Measurements from ENCODE around the gene HDAC4. TPM values are rescaled to one million over a fixed set of nuclear protein-coding genes. Genes with fewer than 3 reads are reported as not detected.

HDAC4 gene
- polyA plus RNA-seq, 10 donors, result 10.2 to 15.4 (median 11.9) TPM

- DNase-seq, result no peak
Measured at GRCh38 chr2:239128706-239129105, 272.1 kb downstream of the HDAC4 start.

GRCh38 chr2:239127513-239127912 lies 273.3 kb downstream of the HDAC4 start:
- no peak for DNase-seq

GRCh38 chr2:239125726-239126675 lies 274.8 kb downstream of the HDAC4 start:
- no peak for DNase-seq

DNA sequence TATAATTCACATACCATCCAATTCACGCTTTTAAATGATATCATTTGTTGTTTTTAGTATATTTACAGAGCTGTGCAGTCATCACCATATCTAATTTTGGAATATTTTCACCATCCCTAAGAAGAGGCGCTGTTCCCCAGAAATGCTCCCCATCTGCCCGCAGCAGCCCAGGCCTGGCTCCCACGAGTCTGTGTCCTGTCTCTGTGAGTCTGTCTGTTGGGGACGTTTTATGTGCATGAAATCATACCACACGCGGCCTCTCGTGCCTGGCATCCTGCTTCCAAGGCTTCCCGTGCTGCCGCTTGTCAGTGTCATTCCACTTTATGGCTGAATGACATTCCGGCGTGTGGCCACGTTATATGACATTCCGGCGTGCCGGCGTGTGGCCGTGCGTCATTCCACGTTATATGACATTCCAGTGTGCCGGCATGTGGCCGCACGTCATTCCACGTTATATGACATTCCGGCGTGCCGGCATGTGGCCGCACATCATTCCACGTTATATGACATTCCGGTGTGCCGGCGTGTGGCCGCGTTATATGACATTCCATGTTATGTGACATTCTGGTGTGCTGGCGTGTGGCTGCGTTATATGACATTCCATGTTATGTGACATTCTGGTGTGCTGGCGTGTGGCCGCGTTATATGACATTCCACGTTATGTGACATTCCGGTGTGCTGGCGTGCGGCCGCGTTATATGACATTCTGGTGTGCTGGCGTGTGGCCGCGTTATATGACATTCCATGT lies 276.5 kb downstream of the HDAC4 start:
- DNase-seq, result no peak

GRCh38 chr2:239122421-239123110 lies 278.3 kb downstream of the HDAC4 start:
- no peak for DNase-seq

DNA sequence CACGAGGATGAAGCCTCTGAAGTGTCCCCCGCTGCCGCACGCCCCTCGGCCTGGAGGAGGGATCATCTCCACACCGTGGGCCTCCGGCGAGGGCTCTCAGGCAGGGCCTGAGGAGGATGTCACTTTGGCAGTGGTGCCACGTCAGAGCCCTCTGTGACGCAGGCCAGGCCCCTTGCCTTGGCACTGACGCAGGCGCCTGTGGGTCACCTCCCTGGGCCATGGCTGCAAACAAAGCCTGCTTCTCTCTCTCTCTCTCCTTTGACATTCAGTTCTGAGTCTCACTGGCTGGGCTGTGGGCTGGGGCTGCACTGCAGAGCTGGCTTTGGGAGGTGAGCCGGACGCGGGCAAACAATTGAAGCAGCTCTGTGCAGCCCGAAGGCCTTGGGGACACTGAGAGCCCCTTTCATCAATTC lies 279.2 kb downstream of the HDAC4 start:
- no peak for DNase-seq

DNA sequence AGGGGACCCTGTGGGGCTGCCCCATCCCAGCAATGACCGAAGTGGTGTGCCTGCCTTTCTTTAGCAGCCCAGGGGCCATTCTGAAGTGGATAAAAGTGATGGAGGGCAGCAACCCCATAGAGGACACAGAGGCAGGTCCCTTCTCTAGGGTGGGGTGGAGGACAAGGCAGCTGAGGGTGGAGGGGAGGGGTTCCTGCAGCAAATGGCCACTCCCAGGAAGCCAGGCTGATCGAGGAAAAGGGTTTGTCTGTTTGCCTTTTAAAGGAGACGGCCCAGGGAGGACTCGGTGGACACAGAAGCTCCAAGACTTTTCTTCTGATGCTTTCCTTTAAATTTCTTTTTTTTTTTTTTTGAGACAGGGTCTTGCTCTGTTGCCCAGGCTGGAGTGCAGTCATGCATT lies 280.2 kb downstream of the HDAC4 start:
- DNase-seq, result no peak

- DNase-seq, result no peak
Measured at GRCh38 chr2:239119346-239120126, 281.3 kb downstream of the HDAC4 start.

DNA sequence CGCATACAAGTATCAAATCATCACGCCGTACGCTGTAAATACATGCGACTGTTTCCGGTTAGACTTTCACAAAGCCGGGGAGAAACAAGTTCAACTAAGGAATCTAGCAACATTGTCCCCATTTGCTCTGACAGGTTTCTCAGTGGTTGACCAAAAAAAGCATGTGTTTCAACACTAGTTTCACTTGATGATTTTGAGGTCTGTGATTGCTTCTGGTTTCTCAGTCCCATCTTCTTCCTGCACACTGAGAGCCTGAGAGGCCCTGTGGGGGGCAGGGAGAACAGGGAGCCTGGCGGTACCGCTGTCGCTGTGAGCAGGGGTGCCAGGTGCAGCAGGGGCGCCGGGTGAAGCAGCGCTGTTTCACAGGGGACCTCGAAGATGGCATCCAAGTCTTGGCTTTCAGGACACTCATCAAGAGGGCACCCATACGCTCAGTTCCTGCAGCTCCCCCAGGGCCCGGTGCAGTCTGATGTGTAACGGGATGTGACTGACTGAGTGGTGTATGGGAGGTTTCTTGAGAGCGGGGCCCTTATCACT lies 282.1 kb downstream of the HDAC4 start:
- DNase-seq, result no peak

DNA sequence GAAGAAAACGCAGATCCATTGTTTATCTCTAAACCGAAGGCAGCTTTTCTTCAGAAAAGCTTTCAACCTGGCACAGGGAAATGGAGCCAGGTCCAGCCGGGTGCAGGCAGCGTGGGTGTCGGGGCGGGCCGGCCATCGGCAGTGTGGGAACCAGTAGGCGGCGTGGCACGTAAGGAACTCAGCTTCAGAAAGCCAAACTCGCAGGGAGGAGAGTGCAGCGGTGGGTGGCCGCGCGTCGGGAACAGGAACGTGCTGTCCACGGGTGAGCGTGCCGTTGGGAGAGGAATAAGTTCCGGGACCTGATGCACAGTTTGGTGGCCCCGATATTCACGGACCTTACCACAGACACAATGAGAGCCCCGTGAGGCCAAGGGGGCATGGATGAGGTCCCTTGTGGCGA lies 282.6 kb downstream of the HDAC4 start:
- no peak for DNase-seq

DNA sequence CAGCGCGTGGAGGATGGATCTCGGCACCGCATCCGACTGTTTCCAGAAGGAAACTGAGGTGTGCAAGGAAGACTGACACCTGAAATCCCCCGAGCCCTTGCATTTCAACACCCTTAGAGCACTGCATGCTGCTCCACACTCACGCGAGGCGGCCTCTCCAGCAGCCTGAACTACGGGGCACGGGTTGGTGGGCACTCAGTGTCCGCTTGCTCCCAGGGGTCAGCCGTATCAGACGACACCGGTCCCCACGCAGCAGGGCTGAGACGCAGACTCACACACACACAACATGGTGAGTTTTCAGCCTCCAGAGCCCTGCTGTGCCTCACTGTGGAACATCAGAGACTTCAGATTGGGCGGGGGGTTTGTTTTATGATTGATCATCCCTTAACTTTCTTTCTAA lies 283.0 kb downstream of the HDAC4 start:
- no peak for DNase-seq

- DNase-seq, result no peak
Measured at GRCh38 chr2:239116456-239117246, 284.2 kb downstream of the HDAC4 start.

- DNase-seq, result no peak
Measured at GRCh38 chr2:239115616-239116015, 285.2 kb downstream of the HDAC4 start.

GRCh38 chr2:239114616-239115265 lies 286.1 kb downstream of the HDAC4 start:
- no peak for DNase-seq

GRCh38 chr2:239114119-239114581 lies 286.7 kb downstream of the HDAC4 start:
- no peak for DNase-seq

DNA sequence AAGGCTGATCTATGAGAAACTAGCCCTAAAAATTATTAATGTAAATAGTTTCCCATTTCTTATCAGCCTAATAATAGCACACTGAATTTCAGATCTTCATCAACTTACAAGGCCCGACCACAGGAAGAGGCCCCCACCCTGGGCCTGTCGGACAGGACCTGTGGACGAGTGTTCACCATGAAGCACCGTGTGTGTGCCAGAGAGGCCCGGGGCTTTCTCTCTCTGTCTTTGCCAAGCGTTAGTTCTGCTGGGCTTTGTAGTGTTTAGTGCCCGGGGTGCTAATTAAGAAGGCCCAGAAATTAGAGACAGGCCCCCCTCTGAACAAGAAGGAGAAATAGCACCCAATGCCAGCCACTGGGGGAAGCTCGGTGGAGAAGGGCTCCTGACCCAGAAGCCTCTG lies 287.2 kb downstream of the HDAC4 start:
- no peak for DNase-seq

DNA sequence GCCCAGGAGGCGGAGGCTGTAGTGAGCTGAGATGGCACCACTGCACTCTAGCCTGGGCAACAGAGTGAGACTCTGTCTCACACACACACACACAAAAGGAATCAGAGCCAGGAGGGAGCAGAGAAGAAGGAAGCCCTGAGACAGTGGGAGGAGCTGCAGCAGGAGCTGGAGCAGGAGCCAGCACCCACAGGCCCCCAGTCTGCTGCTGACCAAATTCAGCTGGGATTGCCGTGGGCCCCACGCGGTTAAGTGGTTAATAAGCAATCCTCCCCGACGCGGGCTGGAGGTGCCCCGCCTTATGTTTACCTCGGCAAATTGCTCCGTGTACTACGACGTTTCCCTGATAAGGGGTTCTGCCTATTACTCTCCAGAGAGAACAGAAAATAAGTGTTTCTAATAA lies 287.6 kb downstream of the HDAC4 start:
- no peak for DNase-seq

GRCh38 chr2:239112127-239112774 lies 288.6 kb downstream of the HDAC4 start:
- no peak for DNase-seq
